ENCODE results near the gene ANO3.
"Not testable (repeated sequence)": the region's sequence is repeated elsewhere in the genome, so short reads cannot be mapped to it uniquely, and the experiment has no call there.

ANO3 gene

DNA sequence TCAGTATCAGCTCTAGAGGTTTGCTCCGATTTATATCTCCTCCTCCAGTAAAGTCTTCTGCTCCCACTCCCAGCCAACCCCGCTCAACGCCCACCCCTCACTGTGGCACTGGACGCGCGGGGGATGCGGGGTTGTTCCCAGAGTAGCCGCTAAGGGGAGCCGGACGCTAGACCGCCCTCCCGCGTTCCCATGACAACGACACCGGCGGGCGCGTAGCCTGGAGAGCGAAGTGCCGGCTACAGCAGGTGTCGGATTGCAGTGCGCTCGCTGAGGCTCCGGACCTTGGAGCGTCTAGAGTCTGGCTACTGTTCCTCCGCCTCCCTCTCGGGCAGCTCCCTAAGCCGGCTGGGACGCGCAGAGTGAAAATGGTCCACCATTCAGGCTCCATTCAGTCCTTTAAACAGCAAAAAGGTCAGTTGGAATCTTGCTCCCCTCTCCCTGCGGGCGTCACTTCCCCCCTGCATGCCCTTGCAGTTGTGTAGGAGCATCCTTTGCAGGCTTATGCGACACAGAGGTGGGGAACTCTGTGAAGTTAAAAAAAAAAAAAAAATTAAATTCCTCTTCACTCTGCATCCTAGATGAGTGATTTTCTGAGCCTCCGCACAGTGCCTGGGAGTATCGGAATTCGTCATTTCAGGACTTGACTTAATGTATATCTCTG lies at the start of gene ANO3:
TSS of gene ANO3 (plus strand) at position 220 of the 661 bp plus-strand sequence. CDS start at position 366, 146 bp downstream.
- peak; percentile 88 for DNase-seq

DNA sequence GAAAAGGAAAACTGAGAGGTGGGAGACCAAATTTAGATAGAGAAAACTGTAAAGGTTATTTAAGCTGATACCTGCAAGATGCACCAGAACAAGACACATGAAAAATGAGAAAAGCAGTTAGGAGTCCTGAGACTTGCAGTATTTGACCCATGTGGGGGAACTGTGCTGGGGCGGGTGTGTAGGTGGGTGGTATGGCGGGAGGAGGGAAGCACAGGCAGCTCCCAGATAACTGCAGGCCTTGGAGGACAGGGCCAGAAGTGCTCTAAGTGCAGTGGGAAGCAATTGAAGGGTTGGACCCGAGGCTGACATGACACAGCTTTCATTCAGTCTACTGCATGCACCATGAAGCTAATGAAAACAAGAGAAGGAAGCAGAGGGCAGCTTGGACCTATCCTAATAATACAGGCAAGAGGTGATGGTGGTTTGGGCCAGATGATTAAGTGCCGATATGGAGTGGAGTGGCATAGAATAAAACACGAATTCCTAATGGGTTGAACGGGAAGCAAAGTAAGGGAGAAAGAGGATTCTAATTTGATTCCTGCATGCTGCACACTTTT lies 48.0 kb upstream of the ANO3 start:
- DNase-seq, result peak; percentile 48

GRCh38 chr11:26285608-26286007 lies 46.3 kb upstream of the ANO3 start:
- DNase-seq, result peak; percentile 70

- peak; percentile 57 for DNase-seq
These were observed 45.4 kb upstream of the ANO3 start for GRCh38 chr11:26286472-26287066.

GRCh38 chr11:26287067-26287518 lies 44.8 kb upstream of the ANO3 start:
- DNase-seq, result no peak

- peak; percentile 70 for DNase-seq
These were observed 34.5 kb upstream of the ANO3 start for GRCh38 chr11:26297189-26297975.

GRCh38 chr11:26316372-26316771 lies 15.6 kb upstream of the ANO3 start:
- DNase-seq, result not testable (repeated sequence)

DNA sequence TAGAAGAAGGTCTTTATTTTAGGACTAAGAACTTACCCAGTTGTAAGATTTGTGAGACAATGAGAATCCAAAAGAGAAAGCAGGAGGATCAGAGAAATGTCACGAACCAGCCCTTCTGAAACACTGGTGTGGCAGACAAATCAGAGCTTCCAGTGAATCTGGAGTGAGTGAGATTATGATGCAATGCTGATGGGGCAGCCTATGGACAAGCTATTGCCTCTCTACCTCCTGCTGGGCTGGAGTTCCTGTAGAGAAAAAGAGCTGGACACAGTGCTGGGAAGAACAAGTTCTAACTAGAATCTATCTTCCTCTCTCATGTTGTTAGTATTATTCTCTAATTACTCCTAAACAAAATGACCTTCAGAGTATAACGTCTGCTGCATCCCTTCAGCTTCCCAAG lies 12.0 kb upstream of the ANO3 start:
- no peak for DNase-seq

GRCh38 chr11:26321516-26321915 lies 10.4 kb upstream of the ANO3 start:
- no peak for DNase-seq

GRCh38 chr11:26322335-26323067 lies 9.4 kb upstream of the ANO3 start:
- no peak for DNase-seq

DNA sequence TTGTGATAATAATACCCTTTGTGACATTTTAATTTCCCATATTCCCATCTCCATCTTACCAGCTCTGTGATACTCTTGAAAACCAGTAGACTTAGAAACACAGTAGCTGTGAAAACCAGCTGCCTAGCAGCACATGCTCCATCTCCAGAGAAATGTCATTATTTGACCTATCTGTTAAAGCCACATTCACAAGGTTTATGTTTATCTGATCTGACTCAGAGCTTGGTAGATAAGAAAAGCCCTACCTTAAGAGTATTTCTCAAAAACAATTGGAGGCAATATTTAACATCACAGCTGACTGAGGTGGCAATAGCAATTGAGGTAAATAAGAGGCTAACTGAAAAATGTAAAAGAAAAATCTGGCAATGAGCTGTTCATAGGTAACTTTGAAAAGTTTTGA lies 8.1 kb upstream of the ANO3 start:
- DNase-seq, result no peak

- DNase-seq, result no peak
These were observed 7.7 kb upstream of the ANO3 start for GRCh38 chr11:26324270-26324669.

DNA sequence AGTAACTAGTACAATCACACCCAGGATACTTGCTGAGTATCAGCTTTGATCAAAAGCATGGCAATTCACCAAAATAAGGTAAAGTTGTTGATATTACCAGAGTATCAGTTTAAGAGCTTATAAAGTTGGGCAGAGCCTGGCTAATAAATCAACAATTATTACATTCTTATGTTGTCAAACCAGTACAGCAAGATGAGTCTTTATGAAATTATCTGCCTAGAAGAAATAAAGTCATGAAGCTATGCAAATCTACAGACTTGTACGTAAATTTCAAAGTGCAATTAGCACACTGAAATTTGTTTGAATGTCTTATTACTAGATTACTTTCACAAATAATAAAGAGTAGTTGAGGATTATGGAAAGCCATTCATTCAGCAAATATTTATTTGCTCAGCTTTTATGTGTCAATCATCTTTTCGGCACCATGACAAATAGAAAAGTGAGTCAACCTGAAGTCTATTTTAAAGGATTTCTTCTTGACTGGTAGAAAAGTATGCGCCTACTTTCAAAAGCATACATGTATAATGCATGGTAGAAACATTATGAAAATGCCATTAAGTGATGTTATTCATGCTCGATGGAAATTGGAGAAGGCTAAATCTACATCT lies 5.0 kb upstream of the ANO3 start:
- no peak for DNase-seq

DNA sequence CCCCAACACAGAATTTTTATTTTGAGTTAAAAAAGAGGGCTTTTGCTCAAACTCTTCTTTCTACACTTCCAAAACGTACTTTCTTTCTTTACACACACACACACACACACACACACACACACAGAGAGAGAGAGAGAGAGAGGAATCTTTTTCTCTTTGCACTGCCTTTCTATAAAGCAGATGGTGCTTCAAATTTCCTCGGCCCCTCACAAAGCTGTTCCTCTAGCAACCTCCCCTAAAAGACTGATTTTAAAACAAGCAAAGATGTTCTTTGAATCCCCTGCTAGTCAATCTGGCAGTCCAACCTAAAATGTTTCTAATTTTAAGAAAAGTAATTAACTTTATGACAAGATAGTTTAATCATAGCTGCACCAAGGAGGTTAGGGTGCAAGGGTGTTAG lies 2.7 kb upstream of the ANO3 start:
- DNase-seq, result no peak

DNA sequence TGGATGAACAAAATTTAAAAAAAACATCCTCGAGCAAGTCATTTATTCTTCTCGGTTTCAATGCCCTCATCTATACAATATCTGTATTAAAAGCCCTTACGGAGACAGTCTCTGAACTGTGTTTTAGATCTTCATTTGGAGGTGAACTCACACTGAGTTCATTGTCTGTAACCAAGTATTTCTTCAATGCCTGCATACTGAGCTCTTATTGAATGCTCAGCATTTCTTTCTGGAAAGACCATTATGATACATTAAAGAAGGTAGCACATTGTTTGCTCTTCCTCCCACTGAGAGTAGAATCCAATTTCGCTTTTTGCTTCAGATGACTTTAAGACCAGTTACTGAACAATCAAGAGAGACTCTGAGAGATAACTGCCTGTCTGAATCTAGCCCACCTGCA lies 1.7 kb upstream of the ANO3 start:
- DNase-seq, result peak; percentile 61

GRCh38 chr11:26332572-26332915 lies 614 bp downstream of the ANO3 start:
- DNase-seq, result no peak

DNA sequence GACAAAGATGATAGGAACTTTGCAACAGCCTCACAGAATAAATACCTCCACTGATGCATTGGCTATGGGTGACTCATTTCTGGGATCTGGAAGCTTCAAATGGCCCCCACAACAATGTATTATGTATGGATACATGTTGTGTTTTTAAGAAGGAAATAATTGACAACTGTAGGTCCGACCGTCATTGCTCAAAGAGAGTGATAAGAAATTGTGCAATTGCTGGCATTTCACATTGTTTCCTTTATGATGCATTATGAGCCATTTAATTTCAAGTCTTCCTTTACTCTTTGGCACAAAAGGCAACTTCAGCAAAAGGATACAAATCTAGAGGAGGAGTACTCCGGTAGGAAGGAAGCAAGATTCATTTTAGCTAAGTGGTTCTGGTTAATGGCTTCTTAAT lies 2.0 kb downstream of the ANO3 start:
- DNase-seq, result no peak

DNA sequence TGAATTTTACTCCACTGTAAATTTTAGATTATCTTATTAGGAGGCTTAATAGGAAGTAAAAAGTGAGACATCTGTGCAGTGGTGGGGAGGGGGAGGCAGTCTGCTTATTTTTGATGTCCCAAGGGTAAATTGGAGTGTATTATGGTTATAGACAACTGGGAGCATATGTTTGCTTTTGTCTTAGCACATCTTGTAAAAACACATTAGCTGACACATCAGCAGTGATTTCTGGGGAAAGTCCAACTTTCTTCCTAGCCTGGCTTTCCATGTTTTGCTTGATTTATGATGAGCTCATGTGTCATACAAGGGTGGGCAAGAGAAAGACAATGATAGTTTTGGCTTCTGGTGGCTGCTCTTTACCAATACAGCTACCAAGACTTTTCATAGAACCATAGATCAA lies 4.0 kb downstream of the ANO3 start:
- no peak for DNase-seq

DNA sequence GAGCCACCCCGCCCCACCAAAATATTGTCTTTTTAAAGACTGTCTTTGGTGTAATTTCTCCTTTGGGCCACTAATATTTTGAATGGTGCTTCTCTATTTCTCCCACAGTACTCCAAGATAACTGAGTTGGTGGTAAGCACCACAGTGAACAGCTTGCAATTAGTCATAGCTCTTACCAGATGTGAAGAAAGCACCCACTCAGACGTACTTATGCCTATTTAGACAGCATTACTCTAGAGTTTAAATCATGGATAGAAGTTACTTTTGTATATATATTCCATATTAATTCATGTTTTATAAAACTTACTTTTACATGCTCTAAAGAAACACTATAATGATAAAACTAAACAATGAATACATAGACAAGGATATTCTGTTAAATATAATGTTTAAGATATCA lies 12.7 kb downstream of the ANO3 start:
- DNase-seq, result no peak

DNA sequence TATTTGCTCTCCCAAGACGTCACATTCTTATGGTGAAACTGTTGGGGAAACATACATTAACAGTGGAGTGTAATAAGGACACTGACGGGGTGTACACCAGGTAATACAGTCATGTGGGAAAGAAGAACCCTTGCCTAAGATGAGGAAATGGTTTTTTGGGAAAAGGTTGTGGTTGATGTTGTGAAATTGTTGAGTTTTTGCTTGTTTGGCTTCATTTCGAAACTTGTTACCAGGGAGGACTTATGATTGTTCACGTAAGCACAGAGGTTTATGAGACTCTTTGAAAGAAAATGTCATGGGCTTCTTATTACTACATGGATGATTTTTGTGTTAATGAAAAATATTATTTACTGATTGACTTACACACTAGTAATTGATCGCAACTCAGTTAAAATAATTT lies 16.8 kb downstream of the ANO3 start:
- DNase-seq, result no peak

DNA sequence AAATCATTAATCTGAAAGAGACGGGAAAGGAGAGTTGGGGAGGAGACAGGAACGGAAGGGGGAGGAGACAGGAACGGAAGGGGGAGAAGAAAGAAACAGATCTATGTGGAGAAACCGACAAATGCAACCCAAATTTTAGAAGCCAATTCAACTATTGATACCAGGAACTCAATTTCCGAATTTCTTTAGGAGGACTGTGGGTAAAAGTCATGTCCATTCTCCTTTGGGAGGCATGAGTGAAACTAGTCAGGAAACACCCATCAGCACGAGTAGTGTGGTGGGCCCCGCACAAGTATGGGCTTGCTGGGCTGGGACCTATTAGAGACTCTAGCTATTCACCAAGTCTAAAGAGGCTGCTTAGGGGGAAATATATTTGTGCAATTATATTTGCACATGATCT lies 18.1 kb downstream of the ANO3 start:
- peak; percentile 14 for DNase-seq

DNA sequence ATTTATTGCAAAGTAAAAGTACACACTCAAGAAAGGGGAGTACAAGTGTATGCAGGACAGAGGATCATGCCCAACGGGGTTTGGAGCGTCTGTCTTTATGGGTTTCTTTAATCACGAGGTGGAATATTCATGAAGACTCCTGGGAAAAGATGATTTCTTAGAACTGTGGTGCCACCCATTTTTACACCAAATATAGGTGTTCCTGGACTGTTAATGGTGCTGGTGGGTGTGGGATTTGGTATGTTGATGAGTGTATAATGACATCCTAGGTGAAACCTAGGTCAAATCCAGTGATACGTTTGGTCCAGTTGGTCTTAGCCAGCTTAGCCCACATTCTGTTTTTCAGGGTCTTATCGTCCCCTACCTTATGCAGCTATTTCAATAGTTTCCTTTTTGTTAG lies 21.1 kb downstream of the ANO3 start:
- DNase-seq, result no peak

DNA sequence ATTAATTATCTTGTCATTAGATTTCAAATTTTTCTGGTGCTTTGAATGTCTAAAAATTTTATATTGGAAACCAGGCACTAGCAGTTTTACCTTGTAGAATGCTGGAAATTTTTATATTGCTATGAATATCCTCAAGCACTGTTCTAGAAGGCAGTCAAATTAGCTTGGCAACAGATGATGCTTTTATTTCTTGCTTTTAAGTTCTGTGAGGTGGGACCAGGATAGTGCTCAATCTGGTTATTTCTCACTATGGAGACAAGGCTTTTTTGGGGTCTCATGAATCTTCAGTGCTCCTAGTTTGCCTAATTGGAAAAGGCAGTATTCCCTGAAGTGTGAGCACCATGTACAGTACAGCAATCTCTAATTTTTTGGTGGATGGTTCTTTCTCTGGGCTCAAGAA lies 27.1 kb downstream of the ANO3 start:
- DNase-seq, result no peak

Measured in NCI-H2227 treated with DMSO at 0.1 percent for 48 hours (cell line).